CD4-positive, alpha-beta memory T cell (primary cell): ENCODE results near the gene MERTK. TPM values are rescaled to one million over a fixed set of nuclear protein-coding genes. Genes with fewer than 3 reads are reported as not detected.
"Not testable (repeated sequence)": the region's sequence is repeated elsewhere in the genome, so short reads cannot be mapped to it uniquely, and the experiment has no call there.

Experiments
- CTCF ChIA-PET: fragments of 350-600 bp; sonication (Branson Sonifier 250); formaldehyde crosslinking; loops from one replicate; lab custom pipeline; 2021; ENCODE audit warnings: inconsistent platforms; ENCODE audit not compliant: partially characterized antibody; lab: Charles Lee
- POLR2A ChIA-PET: fragments of 350-600 bp; sonication (Branson Sonifier 250); formaldehyde crosslinking; loops from one replicate; lab custom pipeline; 2021; ENCODE audit not compliant: partially characterized antibody; lab: Charles Lee
- DNase-seq, 5 donors: peaks; one replicate each; pipeline versions ENCODE4 v3.0.0 to v3.0.0-alpha.2; 2020 to 2022; ENCODE audit warnings: mixed read lengths in 1 of 5
- H3K27ac ChIP-seq: one replicate; pipeline ENCODE4 v1.7.0; 2013; ENCODE audit warnings: low read depth, low read length
- H3K27me3 ChIP-seq: 2 replicates; pipeline ENCODE4 v1.7.0; 2013; ENCODE audit warnings: mild to moderate bottlenecking, low read length, moderate library complexity; ENCODE audit not compliant: insufficient read depth
- H3K36me3 ChIP-seq: 2 replicates; pipeline ENCODE4 v1.7.0; 2013; ENCODE audit warnings: mild to moderate bottlenecking, low read length, moderate library complexity; ENCODE audit not compliant: insufficient read depth
- H3K4me1 ChIP-seq: 2 replicates; pipeline ENCODE4 v1.7.0; 2013; ENCODE audit warnings: mild to moderate bottlenecking, low read length, moderate library complexity; ENCODE audit not compliant: insufficient read depth
- H3K4me3 ChIP-seq, 2 donors: one replicate each; pipeline ENCODE4 v1.7.0; 2013; ENCODE audit warnings: low read length in 2 of 2, mild to moderate bottlenecking in 1 of 2
- H3K9me3 ChIP-seq, 2 donors: one replicate each; pipeline ENCODE4 v1.7.0; 2013; ENCODE audit warnings: low read length in 2 of 2, control low read depth in 1 of 2; ENCODE audit not compliant: control insufficient read depth in 1 of 2
- H3K27ac Mint-ChIP-seq, 7 donors: one replicate each; pipeline ENCODE4 v1.8.0; 2020 to 2021; ENCODE audit warnings: mixed read lengths in 7 of 7, mild to moderate bottlenecking in 6 of 7, inconsistent platforms in 3 of 7, moderate library complexity in 3 of 7
- H3K27me3 Mint-ChIP-seq, 2 donors: one replicate each; pipeline ENCODE4 v1.8.0; 2020 to 2021; ENCODE audit warnings: mixed read lengths in 2 of 2
- H3K36me3 Mint-ChIP-seq, 2 donors: one replicate each; pipeline ENCODE4 v1.8.0; 2020 to 2021; ENCODE audit warnings: mixed read lengths in 2 of 2, inconsistent platforms in 1 of 2, mild to moderate bottlenecking in 1 of 2
- H3K4me1 Mint-ChIP-seq, 4 donors: one replicate each; pipeline ENCODE4 v1.8.0; 2020 to 2021; ENCODE audit warnings: mixed read lengths in 4 of 4, mild to moderate bottlenecking in 1 of 4
- H3K4me3 Mint-ChIP-seq, 8 donors: one replicate each; pipeline ENCODE4 v1.8.0; 2020 to 2021; ENCODE audit warnings: mixed read lengths in 8 of 8, mild to moderate bottlenecking in 7 of 8, moderate library complexity in 6 of 8, inconsistent platforms in 3 of 8
- H3K9me3 Mint-ChIP-seq, 8 donors: one replicate each; pipeline ENCODE4 v1.8.0; 2020 to 2021; ENCODE audit warnings: mixed read lengths in 8 of 8, mild to moderate bottlenecking in 5 of 8, inconsistent platforms in 3 of 8, moderate library complexity in 1 of 8
- intact Hi-C: fragments of 100-400 bp; cut with micrococcal nuclease; formaldehyde crosslinking; loops from one replicate; pipeline ENCODE4 v1.15.1; 2023
- polyA plus RNA-seq, 2 donors: library from polyadenylated mRNA; unstranded; fragments of 300-500 nt; fragmentation: Illumina TruSeq; gene quantifications; one replicate each; pipeline ENCODE4 v1.2.3, GENCODE V29; 2021
- total RNA-seq, 2 experiments: library from RNA; stranded (reverse); gene quantifications; one replicate each; pipeline ENCODE4 v1.2.3, GENCODE V29; 2021

The MERTK gene
- total and polyA plus RNA-seq, 4 experiments from 2014 or later, result 0.09 to 0.67 (median 0.45) TPM

- ChIA-PET CTCF (no interaction called here), POLR2A (no interaction called here)
- H3K27me3 Mint-ChIP-seq, result peaks cover 0 to 3% of the 10 kb centered on the region in 2 donors
- DNase-seq, result no peak
- H3K27ac ChIP-seq, result no peak overlapping the region
- H3K36me3 Mint-ChIP-seq, result no peaks in the 10 kb centered on the region
- intact Hi-C loops, result no loop called here
- no peak overlapping the region for H3K4me3 Mint-ChIP-seq
- H3K9me3 Mint-ChIP-seq, result peaks cover 0 to 6% (median 0%) of the 10 kb centered on the region in 8 donors
- no peak overlapping the region for H3K27ac Mint-ChIP-seq
- H3K27me3 ChIP-seq, result no peaks in the 10 kb centered on the region
- no peaks in the 10 kb centered on the region for H3K4me1 ChIP-seq
- H3K9me3 ChIP-seq, result no peaks in the 10 kb centered on the region
- H3K4me3 ChIP-seq, result no peak overlapping the region
- H3K4me1 Mint-ChIP-seq, result peaks cover 0 to 4% (median under 1%) of the 10 kb centered on the region in 4 donors
- no peaks in the 10 kb centered on the region for H3K36me3 ChIP-seq
Measured at GRCh38 chr2:111932841-111933291, 34.5 kb downstream of the MERTK start.

DNA sequence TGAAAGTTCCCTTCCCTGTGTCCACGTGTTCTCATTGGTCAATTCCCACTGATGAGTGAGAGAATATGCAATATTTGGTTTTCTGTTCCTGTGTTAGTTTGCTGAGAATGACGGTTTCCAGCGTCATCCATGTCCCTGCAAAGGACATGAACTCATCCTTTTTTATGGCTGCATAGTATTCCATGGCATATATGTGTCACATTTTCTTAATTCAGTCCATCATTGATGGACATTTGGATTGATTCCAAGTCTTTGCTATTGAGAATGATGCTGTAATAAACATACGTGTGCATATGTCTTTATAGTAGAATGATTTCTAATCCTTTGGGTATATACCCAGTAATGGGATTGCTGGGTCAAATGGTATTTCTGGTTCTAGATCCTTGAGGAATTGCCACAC lies 35.5 kb downstream of the MERTK start:
- H3K4me3 Mint-ChIP-seq, H3K36me3 Mint-ChIP-seq, CTCF ChIA-PET: not testable (repeated sequence)

GRCh38 chr2:111936881-111937280 lies 38.5 kb downstream of the MERTK start:
- DNase-seq, result no peak
- H3K4me1 ChIP-seq, result no peaks in the 10 kb centered on the region
- H3K4me1 Mint-ChIP-seq, result no peaks in the 10 kb centered on the region
- H3K36me3 Mint-ChIP-seq, result no peaks in the 10 kb centered on the region
- no peak overlapping the region for H3K4me3 ChIP-seq
- no peak overlapping the region for H3K27ac ChIP-seq
- ChIA-PET CTCF (no interaction called here), POLR2A (interaction anchor here (0.6 kb wide), 1 partner anchor 323 kb away, joined by 3 read pairs; no protein-coding TSS in a partner anchor)
- no peak overlapping the region for H3K4me3 Mint-ChIP-seq
- H3K27me3 Mint-ChIP-seq, result peaks cover 2 to 12% of the 10 kb centered on the region in 2 donors
- no peaks in the 10 kb centered on the region for H3K9me3 ChIP-seq
- H3K27ac Mint-ChIP-seq, result no peak overlapping the region
- H3K36me3 ChIP-seq, result no peaks in the 10 kb centered on the region
- no peaks in the 10 kb centered on the region for H3K27me3 ChIP-seq
- peaks cover 0 to 6% (median 0%) of the 10 kb centered on the region in 8 donors for H3K9me3 Mint-ChIP-seq
- intact Hi-C loops, result no loop called here

More for the DNA sequence above, 35.5 kb downstream of the MERTK start:
- DNase-seq, H3K36me3 ChIP-seq, H3K4me3 ChIP-seq, H3K4me1 Mint-ChIP-seq, intact Hi-C loops, H3K27me3 ChIP-seq, H3K9me3 Mint-ChIP-seq, H3K27me3 Mint-ChIP-seq, H3K27ac Mint-ChIP-seq, POLR2A ChIA-PET, H3K4me1 ChIP-seq, H3K27ac ChIP-seq, H3K9me3 ChIP-seq: not testable (repeated sequence)

- Histone ChIP-seq H3K4me3 (no peak overlapping the region), H3K9me3 (no peaks in the 10 kb centered on the region), H3K36me3 (no peaks in the 10 kb centered on the region), H3K27me3 (no peaks in the 10 kb centered on the region), H3K4me1 (no peaks in the 10 kb centered on the region), H3K27ac (no peak overlapping the region)
- H3K9me3 Mint-ChIP-seq, result peaks cover 0 to 6% (median 0%) of the 10 kb centered on the region in 8 donors
- H3K4me3 Mint-ChIP-seq, result no peak overlapping the region
- H3K27ac Mint-ChIP-seq, result no peak overlapping the region
- intact Hi-C loops, result no loop called here
- DNase-seq, result no peak
- H3K4me1 Mint-ChIP-seq, result no peaks in the 10 kb centered on the region
- H3K27me3 Mint-ChIP-seq, result peaks cover 2 to 21% of the 10 kb centered on the region in 2 donors
- ChIA-PET CTCF (interaction anchor here (0.5 kb wide), 1 partner anchor 27 kb away, joined by 5 read pairs; no protein-coding TSS in a partner anchor), POLR2A (no interaction called here)
- no peaks in the 10 kb centered on the region for H3K36me3 Mint-ChIP-seq
Measured at GRCh38 chr2:111938392-111938791, 40.0 kb downstream of the MERTK start.

DNA sequence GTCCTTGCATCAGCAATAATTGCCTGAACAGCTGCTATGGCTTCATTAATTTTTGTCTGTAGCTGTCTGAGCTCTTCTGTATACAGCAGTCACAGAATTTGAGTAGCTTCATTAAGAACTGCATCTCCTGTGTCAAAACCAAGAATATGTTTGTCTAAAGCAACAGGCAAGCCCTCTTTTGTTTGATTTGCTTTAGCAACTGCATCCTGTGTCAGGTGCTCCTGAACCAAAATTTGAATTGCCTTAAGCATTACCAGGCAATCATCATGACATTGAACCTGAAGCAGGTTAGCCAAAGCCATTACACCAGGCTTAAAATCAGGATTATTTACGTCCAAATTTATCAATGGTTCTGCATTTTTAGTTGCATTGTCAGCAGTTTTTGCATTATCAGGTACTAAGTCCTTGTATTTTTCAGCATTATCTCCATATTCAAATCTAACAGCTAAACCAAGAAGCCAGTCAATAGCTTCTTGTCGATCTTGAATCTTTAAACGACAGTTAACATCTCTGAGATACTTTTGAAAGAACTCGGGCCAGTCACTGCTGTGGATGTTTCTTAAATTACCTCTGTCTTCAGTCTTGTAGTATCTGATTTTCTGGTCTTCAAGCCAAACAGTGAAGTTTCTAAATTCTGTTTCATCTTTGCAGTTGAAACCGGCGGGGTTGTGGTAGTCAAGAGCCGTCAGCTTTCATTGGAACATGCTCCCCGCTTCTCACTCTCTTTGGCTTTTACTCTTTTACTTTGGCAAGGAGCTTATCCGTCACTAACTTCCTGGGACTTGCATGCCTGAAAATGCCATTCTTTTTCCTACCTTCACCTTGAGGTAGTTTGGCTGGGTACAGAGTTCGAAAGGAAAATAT lies 42.2 kb downstream of the MERTK start:
- H3K27me3 Mint-ChIP-seq, result peaks cover 2 to 18% of the 10 kb centered on the region in 2 donors

GRCh38 chr2:111941531-111941930 lies 43.1 kb downstream of the MERTK start:
- H3K9me3 ChIP-seq, result no peaks in the 10 kb centered on the region
- H3K27ac Mint-ChIP-seq, result no peak overlapping the region
- no peak overlapping the region for H3K4me3 ChIP-seq
- no peaks in the 10 kb centered on the region for H3K27me3 ChIP-seq
- peaks cover 2 to 18% of the 10 kb centered on the region in 2 donors for H3K27me3 Mint-ChIP-seq
- H3K36me3 ChIP-seq, result no peaks in the 10 kb centered on the region
- CTCF ChIA-PET, result no interaction called here
- no peaks in the 10 kb centered on the region for H3K36me3 Mint-ChIP-seq
- no peaks in the 10 kb centered on the region for H3K4me1 Mint-ChIP-seq
- H3K4me1 ChIP-seq, result no peaks in the 10 kb centered on the region
- H3K9me3 Mint-ChIP-seq, result no peaks in the 10 kb centered on the region
- DNase-seq, result no peak
- intact Hi-C loops, result no loop called here
- H3K27ac ChIP-seq, result no peak overlapping the region
- no peak overlapping the region for H3K4me3 Mint-ChIP-seq
- POLR2A ChIA-PET, result no interaction called here

More for the DNA sequence above, 42.2 kb downstream of the MERTK start:
- ChIA-PET POLR2A (no interaction called here), CTCF (no interaction called here)
- DNase-seq, result no peak
- Histone ChIP-seq H3K36me3 (no peaks in the 10 kb centered on the region), H3K27ac (no peak overlapping the region), H3K4me1 (no peaks in the 10 kb centered on the region), H3K27me3 (no peaks in the 10 kb centered on the region), H3K4me3 (no peak overlapping the region), H3K9me3 (no peaks in the 10 kb centered on the region)
- Mint-ChIP-seq H3K4me3 (no peak overlapping the region), H3K27ac (no peak overlapping the region), H3K9me3 (no peaks in the 10 kb centered on the region), H3K36me3 (no peaks in the 10 kb centered on the region), H3K4me1 (no peaks in the 10 kb centered on the region)
- intact Hi-C loops, result no loop called here

- H3K27ac Mint-ChIP-seq, result no peak overlapping the region
- Histone ChIP-seq H3K4me3 (no peak overlapping the region), H3K27ac (no peak overlapping the region), H3K9me3 (no peaks in the 10 kb centered on the region), H3K4me1 (no peaks in the 10 kb centered on the region), H3K27me3 (no peaks in the 10 kb centered on the region), H3K36me3 (no peaks in the 10 kb centered on the region)
- intact Hi-C loops, result no loop called here
- ChIA-PET POLR2A (no interaction called here), CTCF (no interaction called here)
- no peaks in the 10 kb centered on the region for H3K9me3 Mint-ChIP-seq
- peaks cover 2 to 16% of the 10 kb centered on the region in 2 donors for H3K27me3 Mint-ChIP-seq
- H3K4me1 Mint-ChIP-seq, result no peaks in the 10 kb centered on the region
- H3K36me3 Mint-ChIP-seq, result no peaks in the 10 kb centered on the region
- H3K4me3 Mint-ChIP-seq, result no peak overlapping the region
- no peak for DNase-seq
Measured at GRCh38 chr2:111944531-111945210, 46.3 kb downstream of the MERTK start.
